ENCODE measurements around the gene ADK. TPM values are rescaled to one million over a fixed set of nuclear protein-coding genes. Genes with fewer than 3 reads are reported as not detected.

Gene ADK
- total RNA-seq, 1 donor from 2014 or later = 62.0 TPM

DNA sequence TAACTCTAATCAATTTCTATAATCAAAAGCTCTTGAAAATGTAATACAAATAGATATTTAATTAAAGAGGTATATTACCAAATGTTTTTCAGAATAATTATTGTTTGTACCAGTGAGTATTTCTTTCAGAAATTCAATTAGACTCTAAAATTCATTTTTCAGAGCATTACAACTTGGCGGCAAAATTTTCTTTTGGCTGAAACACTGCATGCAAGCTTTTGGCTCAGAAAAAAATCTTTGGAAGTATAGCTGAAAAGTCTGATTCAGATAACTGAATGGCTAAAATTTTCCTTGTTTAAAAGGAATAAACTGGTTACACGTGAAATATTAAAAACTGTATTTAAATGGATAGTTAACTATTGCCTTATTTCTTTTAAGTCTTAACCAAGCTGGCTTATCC lies 472.8 kb downstream of the ADK start:
- Histone ChIP-seq H3K4me1 (ENCODE audit: insufficient read depth, low read length) (no peaks in the 10 kb centered on the region), H3K27me3 (ENCODE audit: insufficient read depth, low read length) (no peaks in the 10 kb centered on the region), H3K27ac (ENCODE audit: low read depth, low read length) (no peak overlapping the region), H3K79me2 (ENCODE audit: insufficient read depth, low read length) (no peaks in the 10 kb centered on the region), H3K9ac (ENCODE audit: low read length) (no peak overlapping the region), H3K4me3 (ENCODE audit: insufficient read depth, low read depth, low read length) (no peak overlapping the region), H3K4me2 (ENCODE audit: low read length) (no peak overlapping the region), H3K36me3 (ENCODE audit: insufficient read depth, low read length) (no peaks in the 10 kb centered on the region), H3K9me3 (ENCODE audit: insufficient read depth, low read depth, low read length) (no peaks in the 10 kb centered on the region), H2AFZ (ENCODE audit: low read depth, low read length) (no peak overlapping the region), H4K20me1 (ENCODE audit: insufficient read depth, low read length) (no peaks in the 10 kb centered on the region)
- no peak for TF ChIP-seq CTCF (IDR thresholded peaks at IDR 0.05; ENCODE audit: insufficient read depth, low read depth, low read length)
- H3K27ac Mint-ChIP-seq (ENCODE audit: unreplicated experiment) = no peak overlapping the region
- no peak for DNase-seq (ENCODE audit: low read depth)
- no peaks in the 10 kb centered on the region for H3K4me1 Mint-ChIP-seq (ENCODE audit: low read depth, unreplicated experiment)
- no peak overlapping the region for H3K4me3 Mint-ChIP-seq (ENCODE audit: unreplicated experiment)
- H3K27me3 Mint-ChIP-seq (ENCODE audit: low read depth, unreplicated experiment) = no peaks in the 10 kb centered on the region
- peaks cover 16% of the 10 kb centered on the region for H3K36me3 Mint-ChIP-seq (ENCODE audit: low read depth, unreplicated experiment)
- no peak for FAIRE-seq
- H3K9me3 Mint-ChIP-seq (ENCODE audit: unreplicated experiment) = peaks cover 5% of the 10 kb centered on the region

- H3K4me3 Mint-ChIP-seq (ENCODE audit: unreplicated experiment) = no peak overlapping the region
- no peaks in the 10 kb centered on the region for H3K27me3 Mint-ChIP-seq (ENCODE audit: low read depth, unreplicated experiment)
- Histone ChIP-seq H3K4me3 (ENCODE audit: insufficient read depth, low read depth, low read length) (no peak overlapping the region), H3K27me3 (ENCODE audit: insufficient read depth, low read length) (no peaks in the 10 kb centered on the region), H3K9ac (ENCODE audit: low read length) (no peak overlapping the region), H3K79me2 (ENCODE audit: insufficient read depth, low read length) (no peaks in the 10 kb centered on the region), H3K4me1 (ENCODE audit: insufficient read depth, low read length) (no peaks in the 10 kb centered on the region), H3K27ac (ENCODE audit: low read depth, low read length) (no peak overlapping the region), H3K4me2 (ENCODE audit: low read length) (no peak overlapping the region), H2AFZ (ENCODE audit: low read depth, low read length) (no peak overlapping the region), H4K20me1 (ENCODE audit: insufficient read depth, low read length) (no peaks in the 10 kb centered on the region), H3K9me3 (ENCODE audit: insufficient read depth, low read depth, low read length) (no peaks in the 10 kb centered on the region), H3K36me3 (ENCODE audit: insufficient read depth, low read length) (no peaks in the 10 kb centered on the region)
- DNase-seq (ENCODE audit: low read depth) (no peak), FAIRE-seq (no peak)
- H3K4me1 Mint-ChIP-seq (ENCODE audit: low read depth, unreplicated experiment) = no peaks in the 10 kb centered on the region
- peaks cover 16% of the 10 kb centered on the region for H3K36me3 Mint-ChIP-seq (ENCODE audit: low read depth, unreplicated experiment)
- TF ChIP-seq CTCF (IDR thresholded peaks at IDR 0.05; ENCODE audit: insufficient read depth, low read depth, low read length) (no peak), EZH2 (IDR thresholded peaks at IDR 0.05; ENCODE audit: insufficient read depth, low read length) (no peak)
- peaks cover 5% of the 10 kb centered on the region for H3K9me3 Mint-ChIP-seq (ENCODE audit: unreplicated experiment)
- H3K27ac Mint-ChIP-seq (ENCODE audit: unreplicated experiment) = no peak overlapping the region
These were observed 473.5 kb downstream of the ADK start for GRCh38 chr10:74624501-74624900.

- Histone ChIP-seq H3K36me3 (ENCODE audit: insufficient read depth, low read length) (no peaks in the 10 kb centered on the region), H2AFZ (ENCODE audit: low read depth, low read length) (no peak overlapping the region), H4K20me1 (ENCODE audit: insufficient read depth, low read length) (no peaks in the 10 kb centered on the region), H3K27ac (ENCODE audit: low read depth, low read length) (no peak overlapping the region), H3K27me3 (ENCODE audit: insufficient read depth, low read length) (no peaks in the 10 kb centered on the region), H3K4me2 (ENCODE audit: low read length) (no peak overlapping the region), H3K4me1 (ENCODE audit: insufficient read depth, low read length) (no peaks in the 10 kb centered on the region), H3K9me3 (ENCODE audit: insufficient read depth, low read depth, low read length) (no peaks in the 10 kb centered on the region), H3K79me2 (ENCODE audit: insufficient read depth, low read length) (no peaks in the 10 kb centered on the region), H3K4me3 (ENCODE audit: insufficient read depth, low read depth, low read length) (no peak overlapping the region), H3K9ac (ENCODE audit: low read length) (no peak overlapping the region)
- no peaks in the 10 kb centered on the region for H3K4me1 Mint-ChIP-seq (ENCODE audit: low read depth, unreplicated experiment)
- FAIRE-seq = no peak
- H3K27ac Mint-ChIP-seq (ENCODE audit: unreplicated experiment) = no peak overlapping the region
- peaks cover 4% of the 10 kb centered on the region for H3K36me3 Mint-ChIP-seq (ENCODE audit: low read depth, unreplicated experiment)
- DNase-seq (ENCODE audit: low read depth) = no peak
- no peak for TF ChIP-seq CTCF (IDR thresholded peaks at IDR 0.05; ENCODE audit: insufficient read depth, low read depth, low read length)
- TF ChIP-seq EZH2 (IDR thresholded peaks at IDR 0.05; ENCODE audit: insufficient read depth, low read length) = no peak
- no peak overlapping the region for H3K4me3 Mint-ChIP-seq (ENCODE audit: unreplicated experiment)
- no peaks in the 10 kb centered on the region for H3K27me3 Mint-ChIP-seq (ENCODE audit: low read depth, unreplicated experiment)
- H3K9me3 Mint-ChIP-seq (ENCODE audit: unreplicated experiment) = no peaks in the 10 kb centered on the region
These were observed 477.1 kb downstream of the ADK start for GRCh38 chr10:74628136-74628535.
